Fibroblast of pulmonary artery (primary cell): ENCODE measurements around the gene KLK12.

Experiments used
- DNase-seq: peaks from one replicate; pipeline ENCODE4 v3.0.0-alpha.2; 2010; ENCODE audit warnings: low read depth
- H3K4me3 ChIP-seq: replicated peaks from 2 replicates; pipeline ENCODE4 v1.5.1; 2011; ENCODE audit warnings: low read depth, mild to moderate bottlenecking, control low read depth, low read length, moderate library complexity
- TF ChIP-seq, protein P1 (sequence below): IDR thresholded peaks from 2 replicates; pipeline ENCODE4 v1.5.1; 2011; ENCODE audit warnings: mild to moderate bottlenecking, control low read depth, low read length, inconsistent platforms; ENCODE audit errors: missing control alignments

Gene KLK12

DNA sequence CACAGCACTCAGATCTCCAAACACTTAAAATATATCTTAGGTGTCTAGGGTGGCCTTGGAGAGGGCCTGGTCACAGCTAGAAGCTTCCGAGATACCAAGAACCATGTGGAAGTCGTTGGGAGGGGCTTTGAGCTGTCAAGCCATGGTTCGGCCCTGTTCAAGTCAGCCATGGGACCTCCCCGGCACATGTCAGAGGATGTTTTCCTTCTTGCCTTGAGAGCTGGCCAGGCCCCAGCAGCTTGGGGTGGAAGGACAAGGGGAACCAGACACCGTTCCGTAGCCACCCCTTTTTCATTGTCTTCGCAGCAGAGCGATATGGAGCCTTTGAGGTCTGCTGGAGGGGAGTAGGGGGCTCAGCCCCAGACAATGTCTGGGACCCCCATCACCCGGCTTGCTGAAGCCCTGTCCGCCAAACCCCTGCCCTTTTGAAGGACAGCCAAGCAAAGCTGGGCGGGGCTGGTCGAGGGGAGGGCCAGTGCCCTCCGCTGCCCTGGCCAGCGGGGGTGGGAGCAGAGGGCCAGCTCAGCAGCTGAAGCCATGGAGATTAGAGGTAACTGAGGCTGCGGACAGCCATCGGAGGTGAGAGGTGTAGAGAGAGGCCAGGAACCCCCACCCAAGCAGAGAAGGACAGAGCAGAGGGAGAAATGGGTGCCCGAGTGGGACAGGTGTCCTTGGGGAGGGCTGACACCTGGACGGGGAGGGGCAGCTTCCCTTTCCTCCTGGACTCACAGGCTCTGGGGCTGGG is 8.8 kb downstream of the KLK12 start:
- no peak overlapping the region for H3K4me3 ChIP-seq
- DNase-seq, result no peak
- TF ChIP-seq, protein P1, sequence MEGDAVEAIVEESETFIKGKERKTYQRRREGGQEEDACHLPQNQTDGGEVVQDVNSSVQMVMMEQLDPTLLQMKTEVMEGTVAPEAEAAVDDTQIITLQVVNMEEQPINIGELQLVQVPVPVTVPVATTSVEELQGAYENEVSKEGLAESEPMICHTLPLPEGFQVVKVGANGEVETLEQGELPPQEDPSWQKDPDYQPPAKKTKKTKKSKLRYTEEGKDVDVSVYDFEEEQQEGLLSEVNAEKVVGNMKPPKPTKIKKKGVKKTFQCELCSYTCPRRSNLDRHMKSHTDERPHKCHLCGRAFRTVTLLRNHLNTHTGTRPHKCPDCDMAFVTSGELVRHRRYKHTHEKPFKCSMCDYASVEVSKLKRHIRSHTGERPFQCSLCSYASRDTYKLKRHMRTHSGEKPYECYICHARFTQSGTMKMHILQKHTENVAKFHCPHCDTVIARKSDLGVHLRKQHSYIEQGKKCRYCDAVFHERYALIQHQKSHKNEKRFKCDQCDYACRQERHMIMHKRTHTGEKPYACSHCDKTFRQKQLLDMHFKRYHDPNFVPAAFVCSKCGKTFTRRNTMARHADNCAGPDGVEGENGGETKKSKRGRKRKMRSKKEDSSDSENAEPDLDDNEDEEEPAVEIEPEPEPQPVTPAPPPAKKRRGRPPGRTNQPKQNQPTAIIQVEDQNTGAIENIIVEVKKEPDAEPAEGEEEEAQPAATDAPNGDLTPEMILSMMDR, result no peak

DNA sequence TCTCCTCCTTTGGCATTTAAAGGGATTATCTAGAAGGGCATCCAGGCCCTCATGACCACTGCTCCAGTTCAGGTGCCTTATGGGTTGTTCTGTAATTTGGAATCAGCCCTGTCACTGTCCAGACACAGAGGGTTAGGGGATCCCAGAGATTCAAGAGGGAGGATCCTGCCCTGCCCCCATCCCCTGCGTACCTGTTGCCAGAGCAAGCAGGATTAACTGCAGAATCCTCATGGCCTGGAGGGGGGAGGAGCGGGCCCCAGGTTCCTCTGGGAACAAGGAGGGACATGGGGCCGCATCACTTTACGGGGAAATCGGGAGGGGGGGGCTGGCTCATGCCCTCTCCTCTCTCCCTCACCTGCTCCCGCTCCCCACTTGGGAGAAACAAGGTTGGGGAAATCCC is 9.4 kb downstream of the KLK12 start:
- no peak overlapping the region for H3K4me3 ChIP-seq
- TF ChIP-seq, protein P1, result no peak
- DNase-seq, result no peak

DNA sequence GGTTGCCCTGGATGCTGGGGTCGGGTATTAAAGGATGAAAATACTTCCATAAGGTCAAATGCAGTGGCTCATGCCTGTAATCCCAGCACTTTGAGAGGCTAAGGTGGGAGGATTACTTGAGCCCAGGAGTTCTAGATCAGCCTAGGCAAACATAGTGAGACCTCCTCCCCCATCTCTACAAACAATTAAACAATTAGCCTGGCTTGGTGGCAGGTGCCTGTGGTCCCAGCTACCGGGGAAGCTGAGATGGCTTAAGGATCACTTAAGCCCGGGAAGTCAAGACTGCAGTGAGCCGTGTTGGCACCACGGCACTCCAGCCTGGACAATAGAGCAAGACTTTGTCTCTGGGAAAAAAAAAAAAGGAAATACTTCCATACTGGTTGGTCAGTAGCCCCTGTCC is 9.9 kb downstream of the KLK12 start:
- DNase-seq, result no peak
- TF ChIP-seq, protein P1, result no peak
- H3K4me3 ChIP-seq, result no peak overlapping the region

DNA sequence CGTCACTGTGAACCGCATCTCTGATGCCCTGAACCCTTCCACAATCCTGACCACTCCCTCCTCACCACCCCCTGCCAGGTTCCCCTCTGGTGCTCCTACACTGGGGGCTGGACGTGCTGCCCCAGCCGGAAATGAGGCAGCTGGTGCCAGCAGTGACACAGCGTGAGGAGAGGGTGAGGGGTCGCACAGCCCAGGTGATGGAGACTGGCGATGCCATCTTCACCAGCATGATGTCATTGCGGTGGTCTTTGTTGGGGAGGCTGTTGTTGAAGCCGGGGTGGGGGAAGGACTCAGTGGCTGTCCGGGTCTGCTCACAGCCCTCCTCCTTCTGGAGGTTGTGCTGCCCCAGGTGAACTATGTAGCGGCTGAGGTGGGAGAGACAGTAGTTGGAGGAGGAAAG is 10.9 kb downstream of the KLK12 start:
- H3K4me3 ChIP-seq, result no peak overlapping the region
- TF ChIP-seq, protein P1, result no peak
- DNase-seq, result no peak

DNA sequence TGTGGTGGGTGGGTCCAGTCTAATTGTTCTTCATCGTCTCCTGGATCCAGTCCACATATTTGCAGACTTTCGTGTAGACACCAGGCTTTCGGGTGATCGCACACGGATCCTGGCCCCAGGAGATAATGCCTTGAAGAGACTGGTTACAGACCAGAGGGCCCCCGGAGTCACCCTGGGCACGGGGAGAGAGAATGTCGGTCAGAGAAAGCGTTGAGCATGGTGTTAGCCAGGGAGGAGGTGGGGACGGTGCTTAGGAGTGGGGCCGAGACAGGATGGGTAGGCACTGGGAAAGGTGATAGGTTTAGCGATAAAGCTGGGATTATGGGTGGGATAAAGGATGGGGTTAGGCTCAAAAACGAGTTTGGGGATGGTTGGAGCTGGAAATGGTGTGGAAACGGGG is 12.3 kb downstream of the KLK12 start:
- no peak for DNase-seq
- H3K4me3 ChIP-seq, result no peak overlapping the region
- TF ChIP-seq, protein P1, result no peak

DNA sequence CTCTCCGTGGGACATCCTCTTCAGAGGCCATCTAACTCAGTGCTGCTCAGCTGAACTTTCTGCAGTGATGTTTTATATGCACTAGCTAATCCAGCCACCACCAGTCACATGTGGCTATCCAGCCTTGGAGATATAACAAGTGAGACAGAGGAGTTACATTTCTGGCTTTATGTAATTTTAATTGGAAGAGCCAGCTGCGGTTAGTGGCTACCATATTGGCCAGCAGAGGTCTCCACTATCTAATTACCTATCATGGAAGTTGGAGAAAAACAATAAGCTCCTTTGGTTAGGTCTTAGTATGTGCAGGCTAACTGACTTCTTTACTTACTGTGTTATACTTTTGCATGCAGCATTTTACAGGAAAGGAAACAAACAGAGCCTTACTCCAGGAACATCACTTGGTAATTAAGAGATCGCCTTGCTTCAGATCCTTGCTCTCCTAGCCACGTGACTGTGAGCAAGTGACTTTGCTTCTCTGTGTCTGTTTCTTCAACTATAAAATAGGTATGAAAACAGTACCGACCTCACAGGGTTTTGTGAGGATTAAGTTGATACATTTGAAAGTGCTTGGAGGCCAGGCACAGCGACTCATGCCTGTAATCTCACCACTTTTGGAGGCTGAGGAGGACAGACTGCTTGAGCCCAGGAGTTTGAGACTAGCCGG is 13.7 kb downstream of the KLK12 start:
- peak; percentile 69 for DNase-seq
- TF ChIP-seq, protein P1, result peak; percentile 82

DNA sequence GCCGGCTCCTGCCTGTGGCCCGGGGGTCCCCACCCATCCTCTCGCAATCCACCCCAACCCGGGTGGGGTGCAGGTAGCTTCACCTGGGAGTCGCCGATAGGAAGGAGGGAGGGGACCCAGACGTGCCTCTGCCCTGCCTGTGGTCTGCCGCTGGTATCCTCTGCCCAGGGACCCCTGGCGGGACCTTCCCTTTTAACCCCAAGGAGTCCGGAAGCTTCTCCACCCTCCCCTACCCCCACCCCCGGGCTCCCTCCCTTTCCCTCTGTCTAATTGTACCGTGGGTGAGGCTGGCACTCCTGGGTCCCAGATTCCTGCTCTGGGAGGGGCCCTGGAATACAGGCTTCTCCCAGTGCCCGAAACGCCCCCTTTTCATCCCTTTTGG is 15.3 kb downstream of the KLK12 start, which contains the start of gene KLK10:
Gene KLK10 (minus strand): TSS at position 166 of the 382 bp plus-strand sequence. CDS start 579 bp downstream, outside the sequence.
- TF ChIP-seq, protein P1, result no peak
- H3K4me3 ChIP-seq, result peak within 1 kb of the TSS; percentile 32
- no peak for DNase-seq

More for the DNA sequence above, 13.7 kb downstream of the KLK12 start:
- no peak overlapping the region for H3K4me3 ChIP-seq
